A549 treated with dexamethasone at 1 μM for 4 hours (cell line): ENCODE results near the gene DNAJC7. TPM values are rescaled to one million over a fixed set of nuclear protein-coding genes. Genes with fewer than 3 reads are reported as not detected.

Experiments used
- total RNA-seq: library from RNA; stranded (reverse); fragments of 200-300 nt; extraction: Qiagen RNA extraction; gene quantifications from 5 replicates; pipeline ENCODE4 v1.2.3, GENCODE V29; 2022

DNAJC7 gene, protein sequence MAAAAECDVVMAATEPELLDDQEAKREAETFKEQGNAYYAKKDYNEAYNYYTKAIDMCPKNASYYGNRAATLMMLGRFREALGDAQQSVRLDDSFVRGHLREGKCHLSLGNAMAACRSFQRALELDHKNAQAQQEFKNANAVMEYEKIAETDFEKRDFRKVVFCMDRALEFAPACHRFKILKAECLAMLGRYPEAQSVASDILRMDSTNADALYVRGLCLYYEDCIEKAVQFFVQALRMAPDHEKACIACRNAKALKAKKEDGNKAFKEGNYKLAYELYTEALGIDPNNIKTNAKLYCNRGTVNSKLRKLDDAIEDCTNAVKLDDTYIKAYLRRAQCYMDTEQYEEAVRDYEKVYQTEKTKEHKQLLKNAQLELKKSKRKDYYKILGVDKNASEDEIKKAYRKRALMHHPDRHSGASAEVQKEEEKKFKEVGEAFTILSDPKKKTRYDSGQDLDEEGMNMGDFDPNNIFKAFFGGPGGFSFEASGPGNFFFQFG
- 107 to 118 TPM (median 113 TPM) in 5 replicates for total RNA-seq

DNA sequence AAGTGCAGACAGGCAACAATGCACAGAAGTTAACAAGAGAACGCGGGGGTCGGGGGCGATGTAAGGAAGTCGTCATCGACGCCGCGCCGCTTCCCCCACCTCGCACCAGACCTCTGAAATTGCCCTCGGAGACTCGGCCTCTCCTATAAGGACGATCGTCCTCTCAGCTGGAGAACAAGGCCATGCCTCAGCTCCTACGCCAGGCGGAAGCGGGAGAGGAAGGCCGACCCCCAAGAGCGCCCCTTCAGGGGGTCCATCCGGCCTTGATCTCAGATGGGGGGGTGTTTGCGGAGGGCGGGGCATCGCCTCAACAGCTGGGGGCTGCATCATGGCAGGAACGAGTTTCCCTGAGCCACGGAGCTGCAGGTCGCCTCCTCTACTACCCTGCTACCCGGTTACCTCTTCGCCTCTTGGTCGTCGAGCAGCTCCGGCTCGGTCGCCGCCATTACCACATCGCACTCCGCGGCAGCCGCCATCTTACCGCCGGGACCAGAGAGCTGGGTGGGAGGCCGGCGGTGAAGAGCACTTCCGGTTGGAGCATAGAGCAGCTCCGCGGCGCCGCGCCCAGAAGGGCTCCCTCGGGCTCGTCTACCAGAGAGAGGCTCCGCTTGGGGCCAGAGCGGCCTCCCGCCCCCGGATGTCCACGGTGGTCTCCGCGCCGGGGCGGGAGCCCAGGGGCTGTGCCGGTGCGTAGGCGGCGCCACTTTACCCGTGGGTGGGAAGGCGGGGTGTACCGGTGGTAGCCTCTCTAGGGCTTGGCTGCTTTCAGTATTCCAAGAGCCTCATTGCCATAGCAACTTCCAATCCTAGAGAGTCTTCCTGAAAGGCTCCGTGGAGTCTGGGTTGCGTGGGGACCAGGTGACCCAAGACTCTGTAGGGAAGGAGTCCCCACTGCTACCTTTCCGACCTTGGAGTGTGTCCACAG is at the start of gene DNAJC7:
DNAJC7 (minus strand) TSS at position 499 of the 925 bp plus-strand sequence; CDS start at position 476, 23 bp downstream.

DNA sequence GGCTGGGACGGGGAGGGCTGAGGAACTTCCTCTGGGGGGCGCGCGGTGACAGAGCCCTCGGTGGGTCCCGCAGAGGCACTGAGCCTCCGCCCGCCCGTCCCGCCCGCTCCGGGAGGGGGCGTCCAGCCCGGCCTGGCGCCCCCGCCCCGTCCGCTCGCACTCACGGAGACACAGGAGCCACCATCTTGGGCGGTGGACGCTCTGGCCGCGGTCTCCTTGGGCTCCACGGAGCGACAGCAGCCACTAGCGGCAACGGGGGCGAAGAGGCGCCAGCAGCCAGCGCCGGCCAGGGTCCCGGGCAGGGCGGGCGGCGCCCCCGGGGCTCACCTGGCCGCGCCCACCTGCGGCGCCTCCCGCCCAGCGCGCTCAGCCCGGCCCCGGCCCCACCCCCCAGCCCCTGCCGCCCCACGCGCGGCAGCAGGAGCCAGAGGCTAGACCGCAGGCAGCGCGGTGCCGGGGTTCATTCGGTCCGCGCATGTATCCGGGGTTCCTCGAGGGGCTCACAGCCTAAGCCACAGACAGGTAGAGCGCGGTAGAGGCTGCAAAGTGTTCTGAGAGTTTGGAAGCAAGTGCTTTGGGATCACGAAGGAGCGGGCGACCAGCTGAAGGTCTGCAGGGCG is 33.3 kb upstream of the DNAJC7 start, which contains the start of gene C17orf113:
C17orf113 (minus strand) TSS at position 209 of the 620 bp plus-strand sequence. CDS start 7,225 bp downstream, outside the sequence.

DNA sequence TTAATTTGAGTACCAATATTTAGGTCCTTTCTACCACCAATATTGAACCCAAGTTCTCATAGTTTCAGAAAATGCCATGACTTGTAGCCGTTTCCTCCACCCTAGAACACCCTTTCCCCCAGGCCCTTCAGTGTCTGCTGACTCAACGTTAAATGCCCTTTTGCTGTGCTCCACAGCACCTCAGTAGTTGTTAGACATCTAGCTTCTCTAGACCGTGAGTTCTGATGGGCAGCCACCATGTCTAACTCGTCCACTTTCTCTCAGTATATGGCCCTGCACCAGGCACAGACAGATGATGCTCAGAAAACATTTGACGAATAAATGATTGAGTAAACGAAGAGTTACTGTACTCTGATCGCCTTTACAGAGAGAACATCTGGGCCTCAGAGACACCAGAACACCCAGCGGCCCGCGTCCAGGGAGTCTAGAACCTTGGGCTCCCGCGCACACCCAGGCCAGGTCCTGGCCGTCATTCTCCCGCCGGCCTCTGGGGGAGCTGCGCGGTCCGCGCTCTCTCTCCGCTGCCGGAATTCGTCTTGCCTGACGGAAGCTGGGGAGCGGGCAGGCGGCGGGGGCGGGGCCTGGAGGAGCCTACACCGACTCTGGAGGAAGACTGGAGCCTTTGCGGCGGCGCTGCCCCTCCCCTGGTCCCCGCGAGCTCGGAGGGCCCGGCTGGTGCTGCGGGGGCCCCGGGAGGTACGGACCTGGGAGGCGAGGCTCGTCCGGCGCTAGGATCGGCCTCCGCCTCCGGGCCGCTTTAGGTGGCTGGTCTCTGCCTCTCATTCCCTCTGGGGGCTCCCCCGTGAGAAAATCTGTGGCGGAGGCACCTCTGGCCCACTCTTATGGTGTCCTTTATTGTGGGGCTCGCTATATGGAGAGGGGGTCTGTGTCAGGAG is 2.5 kb upstream of the DNAJC7 start, which contains the start of gene NKIRAS2:
NKIRAS2 (plus strand) TSS at position 582 of the 896 bp plus-strand sequence. CDS start 1,488 bp downstream, outside the sequence.

DNA sequence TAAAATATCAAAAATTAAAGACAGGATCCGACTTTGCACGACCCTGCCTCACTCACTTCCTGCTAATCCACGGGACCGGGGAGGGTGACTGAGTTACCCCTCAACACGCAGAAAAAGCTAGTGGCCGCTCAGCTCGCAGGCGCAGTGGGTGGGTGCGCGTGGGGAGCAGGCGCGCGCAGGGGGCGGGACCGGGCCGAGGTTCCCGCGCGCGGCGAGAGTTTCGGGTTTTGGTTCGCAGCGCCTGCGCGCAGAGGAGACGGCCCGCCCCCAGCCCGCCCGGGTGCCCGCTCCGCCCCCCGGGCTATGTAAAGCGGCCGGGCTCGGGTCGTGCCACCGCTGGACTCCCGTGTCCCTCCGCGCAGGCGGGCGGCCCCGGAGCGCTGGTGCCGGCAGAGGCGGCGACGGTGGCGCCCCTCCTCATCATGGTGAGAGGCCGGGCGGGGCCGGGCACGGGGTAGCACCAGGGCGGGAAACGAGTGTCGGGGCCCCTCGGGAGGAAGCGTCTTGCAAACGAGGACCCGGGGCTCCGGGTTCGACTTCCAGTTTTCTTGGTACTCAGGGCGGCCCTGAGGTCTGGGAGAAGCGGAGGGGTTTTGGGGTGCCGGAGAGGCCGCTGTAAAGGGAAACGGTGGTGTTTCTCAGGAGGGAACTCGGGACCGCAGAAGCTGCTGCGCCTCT is 50.6 kb downstream of the DNAJC7 start, which contains the start of gene CNP:
CNP (plus strand) TSS at position 333 of the 678 bp plus-strand sequence; CDS start at position 423, 90 bp downstream.

DNA sequence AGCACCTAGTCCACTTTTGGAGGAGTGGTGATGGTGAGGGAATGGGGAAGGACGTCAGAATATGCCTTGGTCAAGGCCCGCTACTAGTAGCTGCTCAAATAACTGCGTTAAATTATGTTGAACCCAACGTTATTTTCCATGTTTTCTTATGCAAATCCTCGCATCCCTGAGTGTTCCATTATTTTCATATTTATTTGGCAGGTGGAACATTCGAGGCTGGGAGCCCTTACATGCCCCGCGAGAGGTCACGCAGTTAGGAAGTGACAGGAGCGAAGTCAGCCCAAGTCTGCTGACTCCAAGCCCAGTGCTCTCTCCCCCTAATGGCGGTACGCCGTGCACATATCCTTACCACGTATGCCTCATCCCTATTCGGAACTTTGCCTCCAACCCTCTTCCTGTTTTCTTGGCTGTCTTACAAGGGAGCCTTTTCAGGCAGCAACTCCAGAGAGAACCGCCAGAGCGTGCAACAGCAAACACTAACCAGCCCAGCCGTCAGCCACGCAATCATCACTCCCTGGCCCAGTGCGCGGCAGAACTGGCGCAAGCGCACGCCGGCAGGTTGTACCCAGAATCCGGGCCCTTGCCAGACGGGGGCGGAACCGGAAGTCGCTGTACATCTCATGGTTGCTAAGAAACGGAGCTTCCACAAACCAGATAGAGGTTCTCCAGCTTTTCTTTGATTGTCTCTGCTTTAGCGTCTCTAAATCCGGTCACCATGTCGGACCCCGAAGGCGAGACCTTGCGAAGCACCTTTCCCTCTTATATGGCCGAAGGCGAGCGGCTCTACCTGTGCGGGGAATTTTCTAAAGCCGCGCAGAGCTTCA is 87.0 kb downstream of the DNAJC7 start, which contains the start of gene ODAD4:
ODAD4 (plus strand) TSS at position 609 of the 824 bp plus-strand sequence; CDS start at position 716, 107 bp downstream.

Other genes starting within 250 kb of the DNAJC7 start
- 69.7 to 126 TPM (median 119 TPM) in 5 replicates for gene JUP, start 230.7 kb downstream of the DNAJC7 start, total RNA-seq
- 25.4 to 35.5 TPM (median 32.2 TPM) in 5 replicates for gene P3H4, start 205.5 kb downstream of the DNAJC7 start, total RNA-seq
- 72.0 to 114 TPM (median 103 TPM) in 5 replicates for gene FKBP10, start 204.4 kb downstream of the DNAJC7 start, total RNA-seq
- gene NT5C3B, start 181.2 kb downstream of the DNAJC7 start, total RNA-seq, result 101 to 122 TPM (median 114 TPM) in 5 replicates
- 0.06 to 0.11 TPM (median 0.09 TPM) in 4 of 5 replicates, not detected in the other for gene KLHL10, start 179.6 kb downstream of the DNAJC7 start, total RNA-seq
- 2.5 to 5.9 TPM (median 5.1 TPM) in 5 replicates for gene KLHL11, start 152.0 kb downstream of the DNAJC7 start, total RNA-seq
- gene ACLY, start 98.5 kb downstream of the DNAJC7 start, total RNA-seq, result 246 to 313 TPM (median 310 TPM) in 5 replicates
- gene ODAD4, start 86.8 kb downstream of the DNAJC7 start, total RNA-seq, result 1.1 to 2.1 TPM (median 1.4 TPM) in 5 replicates
- gene CNP, start 50.6 kb downstream of the DNAJC7 start, total RNA-seq, result 55.7 to 71.5 TPM (median 68.8 TPM) in 5 replicates
- gene NKIRAS2, start 2.7 kb upstream of the DNAJC7 start, total RNA-seq, result 43.6 to 49.2 TPM (median 47.0 TPM) in 5 replicates
- gene C17orf113, start 33.2 kb upstream of the DNAJC7 start, total RNA-seq, result 0.45 to 0.97 TPM (median 0.59 TPM) in 5 replicates
- 0.18 to 0.30 TPM (median 0.29 TPM) in 5 replicates for gene ZNF385C, start 81.0 kb upstream of the DNAJC7 start, total RNA-seq
- 0.08 to 0.52 TPM (median 0.30 TPM) in 5 replicates for gene DHX58, start 95.3 kb upstream of the DNAJC7 start, total RNA-seq
- 29.1 to 48.8 TPM (median 45.8 TPM) in 5 replicates for gene KAT2A, start 103.9 kb upstream of the DNAJC7 start, total RNA-seq
- gene HSPB9, start 105.4 kb upstream of the DNAJC7 start, total RNA-seq, result not detected in 5 replicates
- gene RAB5C, start 137.6 kb upstream of the DNAJC7 start, total RNA-seq, result 223 to 283 TPM (median 277 TPM) in 5 replicates
- gene KCNH4, start 163.7 kb upstream of the DNAJC7 start, total RNA-seq, result 0.19 to 0.40 TPM (median 0.26 TPM) in 5 replicates
- gene HCRT, start 168.0 kb upstream of the DNAJC7 start, total RNA-seq, result not detected in 5 replicates
- 14.2 to 20.4 TPM (median 18.9 TPM) in 5 replicates for gene GHDC, start 177.1 kb upstream of the DNAJC7 start, total RNA-seq